ENCODE results near the gene CIZ1. TPM values are rescaled to one million over a fixed set of nuclear protein-coding genes. Genes with fewer than 3 reads are reported as not detected.
A peak's percentile ranks its signal among the peaks of the same experiment; 100 is the strongest.

The CIZ1 gene
- total RNA-seq, 1 donor from 2014 or later: 170 TPM

GRCh38 chr9:128169492-128169891, 21.9 kb downstream of the CIZ1 start:
- no peak for DNase-seq (ENCODE audit: extremely low spot score, unreplicated experiment)
- Mint-ChIP-seq H3K4me3 (ENCODE audit: unreplicated experiment) (no peak overlapping the region), H3K27ac (ENCODE audit: unreplicated experiment) (no peak overlapping the region), H3K27me3 (ENCODE audit: unreplicated experiment) (no peaks in the 10 kb centered on the region), H3K4me1 (ENCODE audit: unreplicated experiment) (no peaks in the 10 kb centered on the region), H3K9me3 (ENCODE audit: unreplicated experiment) (no peaks in the 10 kb centered on the region), H3K36me3 (ENCODE audit: unreplicated experiment) (peaks cover 26% of the 10 kb centered on the region)
- TF ChIP-seq CTCF (IDR thresholded peaks at IDR 0.05): no peak

GRCh38 chr9:128168731-128169308, 22.6 kb downstream of the CIZ1 start:
- DNase-seq (ENCODE audit: extremely low spot score, unreplicated experiment): no peak
- Mint-ChIP-seq H3K9me3 (ENCODE audit: unreplicated experiment) (no peaks in the 10 kb centered on the region), H3K4me1 (ENCODE audit: unreplicated experiment) (no peaks in the 10 kb centered on the region), H3K27ac (ENCODE audit: unreplicated experiment) (no peak overlapping the region), H3K4me3 (ENCODE audit: unreplicated experiment) (no peak overlapping the region), H3K27me3 (ENCODE audit: unreplicated experiment) (no peaks in the 10 kb centered on the region), H3K36me3 (ENCODE audit: unreplicated experiment) (peaks cover 29% of the 10 kb centered on the region)
- no peak for TF ChIP-seq CTCF (IDR thresholded peaks at IDR 0.05)

- Mint-ChIP-seq H3K27me3 (ENCODE audit: unreplicated experiment) (no peaks in the 10 kb centered on the region), H3K4me3 (ENCODE audit: unreplicated experiment) (no peak overlapping the region), H3K9me3 (ENCODE audit: unreplicated experiment) (no peaks in the 10 kb centered on the region), H3K27ac (ENCODE audit: unreplicated experiment) (peak overlapping the region; percentile 2), H3K4me1 (ENCODE audit: unreplicated experiment) (peaks cover 1% of the 10 kb centered on the region), H3K36me3 (ENCODE audit: unreplicated experiment) (peaks cover 35% of the 10 kb centered on the region)
- TF ChIP-seq CTCF (IDR thresholded peaks at IDR 0.05): no peak
- no peak for DNase-seq (ENCODE audit: extremely low spot score, unreplicated experiment)
Measured at GRCh38 chr9:128167209-128167608, 24.2 kb downstream of the CIZ1 start.

GRCh38 chr9:128166169-128166568, 25.2 kb downstream of the CIZ1 start:
- no peak for DNase-seq (ENCODE audit: extremely low spot score, unreplicated experiment)
- H3K36me3 Mint-ChIP-seq (ENCODE audit: unreplicated experiment): peaks cover 35% of the 10 kb centered on the region

More at GRCh38 chr9:128166169-128166568, 25.2 kb downstream of the CIZ1 start:
- no peak for TF ChIP-seq CTCF (IDR thresholded peaks at IDR 0.05)
- Mint-ChIP-seq H3K4me1 (ENCODE audit: unreplicated experiment) (peaks cover 8% of the 10 kb centered on the region), H3K9me3 (ENCODE audit: unreplicated experiment) (no peaks in the 10 kb centered on the region), H3K27ac (ENCODE audit: unreplicated experiment) (no peak overlapping the region), H3K27me3 (ENCODE audit: unreplicated experiment) (no peaks in the 10 kb centered on the region), H3K4me3 (ENCODE audit: unreplicated experiment) (no peak overlapping the region)

All from osteocyte (in vitro differentiated cells).